GM21367 (cell line): ENCODE results near the gene MTF2.
"Not testable (repeated sequence)": the region's sequence is repeated elsewhere in the genome, so short reads cannot be mapped to it uniquely, and the experiment has no call there.

ENCODE experiments used
- ATAC-seq: cut with Tn5 transposase; IDR thresholded peaks from one replicate; pipeline ENCODE4 v1.9.1; 2021; ENCODE audit not compliant: unreplicated experiment

The MTF2 gene

DNA sequence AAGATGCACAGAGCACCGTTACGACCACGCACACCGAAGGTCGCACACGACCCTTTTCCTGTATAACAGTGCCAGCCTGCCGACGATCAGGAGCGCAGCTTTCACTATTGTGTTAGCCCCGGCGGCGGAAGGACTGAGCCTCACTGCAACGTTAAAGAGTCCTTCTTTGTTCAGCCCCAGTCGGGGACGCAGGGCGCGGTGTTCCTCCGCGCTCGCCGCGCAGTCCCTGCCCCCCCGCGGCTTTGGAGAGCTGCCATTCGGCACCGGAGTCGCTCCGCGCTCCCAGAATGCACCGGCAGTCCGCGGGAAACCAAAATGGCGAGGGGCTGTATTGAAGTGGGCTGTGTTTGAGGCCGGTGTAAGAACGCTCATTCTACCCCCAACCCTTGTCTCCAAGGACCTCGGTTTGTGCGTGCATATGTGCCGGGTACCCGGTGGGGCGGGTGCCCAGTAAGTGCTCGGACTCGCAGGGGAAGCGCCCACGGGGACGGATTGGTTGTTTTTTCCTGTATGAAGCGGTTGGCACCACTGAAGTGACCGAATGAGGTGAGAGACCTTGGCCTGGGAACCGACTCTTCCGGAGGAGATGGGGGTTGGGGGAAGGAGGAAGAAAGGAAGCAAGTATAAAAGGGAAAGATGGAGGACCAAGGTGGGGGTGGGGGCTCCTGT, at the start of gene MTF2:
Gene MTF2 (plus strand): TSS at position 298 of the 669 bp plus-strand sequence. CDS start 244 bp downstream, at position 542.
- ATAC-seq: peak; percentile 78

DNA sequence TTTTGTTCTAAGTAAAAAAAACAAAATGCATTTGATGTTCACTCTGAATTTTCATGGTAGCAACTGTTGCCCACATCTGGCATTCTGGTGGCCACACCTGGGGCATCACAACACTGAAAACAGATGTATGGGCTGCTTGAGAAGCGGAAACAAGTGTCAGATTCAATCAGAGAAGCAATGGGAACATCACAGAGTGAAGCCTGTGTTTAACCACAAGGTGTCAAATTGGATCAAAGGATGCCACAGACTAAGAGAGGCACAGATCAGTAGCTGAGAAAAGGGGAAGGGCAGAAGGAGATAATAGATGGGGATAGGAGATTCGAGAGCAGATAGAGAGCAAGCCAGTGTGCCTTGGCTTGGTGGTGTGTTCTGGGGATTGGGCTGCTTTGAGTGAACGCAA, 49.8 kb upstream of the MTF2 start:
- no peak for ATAC-seq

DNA sequence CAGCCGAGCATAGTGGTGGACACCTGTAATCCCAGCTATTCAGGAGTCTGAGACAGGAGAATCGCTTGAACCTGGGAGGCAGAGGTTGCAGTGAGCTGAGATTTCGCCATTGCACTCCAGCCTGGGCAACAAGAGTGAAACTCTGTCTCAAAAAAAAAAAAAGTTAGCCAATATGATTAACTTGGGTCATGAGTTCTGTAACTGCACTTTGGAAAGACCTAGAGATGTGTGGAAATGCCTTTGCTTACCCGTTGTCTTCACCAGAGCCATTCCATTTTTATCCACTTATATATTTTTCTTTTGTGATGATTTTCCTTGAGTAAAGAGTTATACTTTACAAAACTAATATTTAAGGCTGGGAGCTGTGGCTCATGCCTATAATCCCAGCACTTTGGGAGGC, 48.9 kb upstream of the MTF2 start:
- ATAC-seq: not testable (repeated sequence)

DNA sequence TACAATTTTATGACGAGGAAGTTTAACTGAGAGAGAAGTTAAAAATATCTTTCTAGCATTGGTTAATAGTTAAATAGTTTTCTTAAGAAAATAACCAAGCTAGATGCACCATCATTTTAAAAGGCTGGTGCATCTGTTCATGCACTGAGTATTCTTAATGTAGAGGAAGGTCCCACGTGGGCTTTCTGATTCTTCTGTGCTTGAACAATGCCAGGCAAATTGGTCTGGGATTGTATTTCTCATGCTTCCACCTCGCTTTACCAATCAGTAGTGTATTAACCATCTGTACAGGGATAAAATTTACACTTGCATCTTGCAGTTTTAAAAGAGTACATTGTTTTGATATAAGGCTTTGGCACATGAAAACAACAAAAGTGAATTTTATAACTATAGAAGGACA, 47.4 kb upstream of the MTF2 start:
- no peak for ATAC-seq

- ATAC-seq: no peak
Observed at GRCh38 chr1:93033029-93033428, 46.1 kb upstream of the MTF2 start.

DNA sequence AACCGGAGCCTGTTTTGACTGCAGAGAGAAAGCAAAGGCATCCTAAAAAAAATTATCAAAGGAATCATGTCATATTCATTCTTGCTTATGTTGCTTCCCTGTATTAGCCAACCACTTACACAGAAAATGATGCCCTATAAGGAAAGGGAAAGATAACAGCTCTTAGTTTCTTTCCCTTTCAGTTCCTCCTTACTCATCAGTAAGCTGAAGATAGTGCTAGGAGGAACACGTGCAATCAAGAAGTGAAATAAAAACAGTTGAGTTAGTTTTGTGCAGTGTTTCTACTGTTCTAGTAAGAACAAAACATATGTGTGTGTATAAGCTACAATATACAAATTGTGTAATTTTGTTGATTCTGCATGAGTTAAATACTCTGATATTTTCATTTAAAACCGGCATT, 45.3 kb upstream of the MTF2 start:
- ATAC-seq: peak; percentile 77

GRCh38 chr1:93034397-93034796, 44.7 kb upstream of the MTF2 start:
- ATAC-seq: no peak

- no peak for ATAC-seq
Observed at GRCh38 chr1:93036672-93037071, 42.4 kb upstream of the MTF2 start.

- peak; percentile 92 for ATAC-seq
Observed at GRCh38 chr1:93042187-93043056, 36.7 kb upstream of the MTF2 start.

DNA sequence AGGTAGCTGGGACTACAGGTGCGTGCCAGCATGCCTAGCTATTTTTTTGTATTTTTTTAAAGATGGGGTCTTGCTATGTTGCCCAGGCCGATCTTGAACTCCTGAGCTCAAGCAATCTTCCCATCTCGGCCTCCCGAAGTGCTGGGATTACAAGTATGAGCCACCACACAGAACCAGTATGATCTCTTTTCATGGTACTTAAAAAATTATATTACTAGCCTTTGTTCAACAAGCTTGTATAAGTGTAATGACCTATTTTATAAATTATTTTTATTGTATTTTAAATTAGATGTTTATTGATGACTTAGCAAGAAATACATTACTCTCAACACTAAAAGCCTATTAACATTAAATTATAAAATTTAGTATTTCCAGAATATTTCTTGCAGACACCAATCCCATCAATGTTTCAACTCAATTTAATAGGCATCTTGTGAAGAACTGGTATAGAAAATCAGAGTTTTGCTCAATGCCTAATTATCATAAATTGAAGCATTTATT, 36.0 kb upstream of the MTF2 start:
- no peak for ATAC-seq

GRCh38 chr1:93047618-93048017, 31.5 kb upstream of the MTF2 start:
- ATAC-seq: no peak

DNA sequence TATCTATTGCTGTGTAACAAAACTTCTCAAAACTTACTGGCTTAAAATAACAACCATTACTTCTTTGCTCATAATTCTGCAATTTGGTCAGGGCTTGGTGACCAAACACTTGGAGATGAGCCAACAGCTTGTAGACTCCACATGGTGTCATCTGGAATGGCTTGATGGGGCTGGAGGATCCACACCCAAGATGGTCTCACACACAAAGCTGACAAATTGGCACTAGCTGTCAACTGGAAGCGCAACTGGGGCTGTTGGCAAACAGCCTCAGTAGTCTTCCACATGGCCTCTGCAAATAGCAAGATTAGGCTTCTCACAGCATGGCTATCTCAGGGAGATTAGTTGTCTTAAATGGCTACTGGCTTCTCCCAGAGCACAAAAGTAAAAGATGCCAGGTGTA, 27.1 kb upstream of the MTF2 start:
- ATAC-seq: no peak

GRCh38 chr1:93056214-93056613, 22.9 kb upstream of the MTF2 start:
- no peak for ATAC-seq

GRCh38 chr1:93056649-93057048, 22.4 kb upstream of the MTF2 start:
- ATAC-seq: no peak

GRCh38 chr1:93061895-93062792, 16.9 kb upstream of the MTF2 start:
- ATAC-seq: peak; percentile 91

DNA sequence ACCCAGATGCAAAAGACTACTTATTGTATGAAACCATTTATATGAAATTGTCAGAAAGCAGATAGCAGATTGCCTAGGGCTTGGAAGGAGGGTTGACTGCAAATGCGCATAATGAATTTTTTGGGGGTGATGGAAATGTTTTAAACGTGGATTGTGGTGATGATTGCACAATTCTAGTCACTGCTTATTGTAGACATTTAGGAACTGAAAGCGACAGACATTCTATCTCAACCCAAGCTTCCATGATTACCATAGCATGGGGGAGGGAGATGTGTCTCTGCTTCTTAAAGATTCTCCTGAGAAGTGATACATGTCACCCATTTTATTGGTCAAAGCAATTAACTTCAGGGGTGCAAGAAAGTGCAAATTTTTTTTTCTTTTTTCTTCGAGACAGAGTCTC, 2.8 kb upstream of the MTF2 start:
- ATAC-seq: no peak

DNA sequence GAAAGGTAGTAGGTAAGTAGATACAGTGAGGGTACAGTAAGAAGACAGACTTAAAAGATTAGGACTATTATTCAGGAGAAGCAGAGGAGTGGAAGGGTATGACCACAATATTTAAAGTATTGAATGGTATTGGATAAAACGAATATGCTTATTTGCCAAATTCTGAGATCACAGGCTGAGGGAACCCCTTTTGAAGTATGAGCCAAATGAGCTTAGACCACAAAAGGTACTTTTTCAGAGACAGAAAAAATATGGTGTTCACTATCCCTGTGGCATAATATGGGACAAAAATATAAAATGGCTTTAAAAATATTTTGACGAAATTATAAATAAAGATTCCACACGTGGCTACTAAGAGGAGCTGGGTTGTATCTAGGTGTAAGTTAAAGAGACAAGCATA, 880 bp upstream of the MTF2 start:
- no peak for ATAC-seq

GRCh38 chr1:93078638-93078985, 471 bp upstream of the MTF2 start:
- ATAC-seq: no peak

- no peak for ATAC-seq
Observed at GRCh38 chr1:93079685-93080141, 630 bp downstream of the MTF2 start.

GRCh38 chr1:93080179-93080823, 1.2 kb downstream of the MTF2 start:
- peak; percentile 66 for ATAC-seq

DNA sequence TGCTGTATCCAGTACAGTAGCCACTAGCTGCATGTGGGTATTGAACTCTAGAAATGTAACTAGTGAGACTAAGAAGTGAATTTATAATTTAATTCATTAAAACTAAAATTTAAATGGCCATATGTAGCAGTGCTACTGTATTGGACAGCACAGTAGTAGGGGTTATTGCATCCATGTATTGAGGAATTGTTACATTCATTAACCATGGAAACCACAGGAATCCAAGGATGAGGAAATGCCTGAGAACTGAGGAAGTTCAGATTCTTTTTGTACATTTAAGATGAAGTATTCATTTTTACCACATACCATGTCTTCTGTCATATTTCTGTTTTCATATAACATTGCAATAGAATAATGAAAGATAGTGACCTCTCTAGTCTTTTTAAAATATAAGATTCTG, 2.6 kb downstream of the MTF2 start:
- ATAC-seq: no peak
